Neural progenitor cell (in vitro differentiated cells): ENCODE data around the gene UFSP1.
"Not testable (repeated sequence)": the region's sequence is repeated elsewhere in the genome, so short reads cannot be mapped to it uniquely, and the experiment has no call there.

Experiments used
- CTCF ChIP-seq: fragments of 200-600 bp; sonication (generic); IDR thresholded peaks from 2 replicates; pipeline ENCODE4 v1.5.1; 2017; ENCODE audit warnings: antibody characterized with exemption, mild to moderate bottlenecking
- EZH2 ChIP-seq: fragments of 200-600 bp; sonication (generic); IDR thresholded peaks from 2 replicates; pipeline ENCODE4 v1.6.1; 2017; ENCODE audit warnings: antibody characterized with exemption, mild to moderate bottlenecking, moderate library complexity
- EZH2phosphoT487 ChIP-seq: fragments of 200-600 bp; sonication (generic); IDR thresholded peaks from 2 replicates; pipeline ENCODE4 v1.6.1; 2017; ENCODE audit warnings: antibody characterized with exemption

- not testable (repeated sequence) for TF ChIP-seq CTCF, EZH2, EZH2phosphoT487
Observed at GRCh38 chr7:100923616-100924015, 34.1 kb upstream of the UFSP1 start.
